H1 (cell line): ENCODE data around the gene TECR. TPM values are rescaled to one million over a fixed set of nuclear protein-coding genes. Genes with fewer than 3 reads are reported as not detected.

Source experiments
- CHD7 ChIP-seq: fragments of 300-600 bp; sonication (generic); IDR thresholded peaks from 2 replicates; pipeline ENCODE4 v1.7.1; 2012; ENCODE audit warnings: low read length, moderate library complexity, mild to moderate bottlenecking, inconsistent platforms; ENCODE audit not compliant: insufficient replicate concordance
- E2F6 ChIP-seq: IDR thresholded peaks from 2 replicates; pipeline ENCODE4 v1.6.1; 2012; ENCODE audit warnings: inconsistent platforms
- KDM1A ChIP-seq: fragments of 200-600, 300-600 bp; sonication (generic); IDR thresholded peaks from 2 replicates; pipeline ENCODE4 v1.7.1; 2016; ENCODE audit warnings: mild to moderate bottlenecking, low read length, borderline replicate concordance
- KDM4A ChIP-seq: IDR thresholded peaks from one replicate; pipeline ENCODE4 v1.7.1; 2012; ENCODE audit warnings: low read depth, mild to moderate bottlenecking, moderate library complexity, low read length, inconsistent platforms; ENCODE audit not compliant: severe bottlenecking
- RFX5 ChIP-seq: IDR thresholded peaks from 2 replicates; pipeline ENCODE4 v1.6.1; 2011; ENCODE audit warnings: low read depth, low read length, improper control_type of control experiment, borderline replicate concordance
- USF2 ChIP-seq: IDR thresholded peaks from 2 replicates; pipeline ENCODE4 v1.6.1; 2011; ENCODE audit warnings: low read length, improper control_type of control experiment
- polyA plus RNA-seq, 7 experiments: library from polyadenylated mRNA; depleted of rRNA in 3 of 7; stranded (reverse) in 5 of 7; unstranded in 2 of 7; fragments of >200 nt in 5 of 7; fragments of 200-250 nt in 2 of 7; gene quantifications; 1 replicate in 5 of 7; 2 replicates in 1 of 7; 4 replicates in 1 of 7; pipeline versions ENCODE4 v1.2.1 to v1.2.3, GENCODE V29; 2011 to 2013; ENCODE audit warnings: missing spikeins in 2 of 7, mixed read lengths in 2 of 7
- total RNA-seq: library from RNA; stranded (reverse); fragmentation: NEBNext Ultra II Directional; extraction: Animal tissue kit (Norgen Biotek cat#: 25700); gene quantifications from 2 replicates; pipeline ENCODE4 v1.2.1, GENCODE V29; 2021

The TECR gene
- total and polyA plus RNA-seq, 2 of the 8 experiments (the other 6 are each of a cell fraction or from before 2014, with no cell fraction given), result 172 to 405 TPM

GRCh38 chr19:14510311-14511228 lies 18.8 kb upstream of the TECR start (continued):
- no peak for TF ChIP-seq CHD7
- no peak for TF ChIP-seq USF2
- TF ChIP-seq RFX5, result no peak
- no peak for TF ChIP-seq KDM4A
- TF ChIP-seq E2F6, result no peak
- no peak for TF ChIP-seq KDM1A
